Endothelial cell of umbilical vein (primary cell): ENCODE data around the gene PDE1A. TPM values are rescaled to one million over a fixed set of nuclear protein-coding genes. Genes with fewer than 3 reads are reported as not detected.

Experiments
- BruUV-seq: library from RNA; stranded (reverse); fragments of 400-500 nt; replicated peaks from 2 replicates; lab custom pipeline; 2021; lab: Mats Ljungman, UMichigan
- CTCF ChIA-PET: fragments of 300-600, 350-600 bp; sonication (Branson Sonifier 250); formaldehyde crosslinking; loops from one replicate; lab custom pipeline; 2021; ENCODE audit warnings: antibody characterized with exemption, inconsistent platforms; lab: Charles Lee
- POLR2A ChIA-PET: fragments of 300-600, 350-600 bp; sonication (Branson Sonifier 250); formaldehyde crosslinking; loops from one replicate; lab custom pipeline; 2021; ENCODE audit warnings: antibody characterized with exemption, inconsistent platforms; lab: Charles Lee
- DNase-seq: peaks from one replicate; pipeline ENCODE4 v3.0.0-alpha.2; 2011; ENCODE audit warnings: low read depth, low spot score
- FAIRE-seq: peaks from 2 replicates; lab custom pipeline; 2011; peaks lifted over from hg19 to GRCh38; lab: Jason Lieb, UNC
- H2AFZ ChIP-seq: 2 replicates; pipeline ENCODE4 v1.6.0; 2012; ENCODE audit warnings: low read depth, low read length, control low read depth, inconsistent platforms
- H3K27ac ChIP-seq: 2 replicates; pipeline ENCODE4 v1.5.1; 2011; ENCODE audit warnings: low read depth, mild to moderate bottlenecking, control low read depth, low read length, moderate library complexity; ENCODE audit not compliant: insufficient read depth
- H3K27me3 ChIP-seq, 2 experiments: 2 replicates each; pipeline versions ENCODE4 v1.6.0 to v1.6.1; 2011; ENCODE audit warnings: low read length in 2 of 2, mixed read lengths in 1 of 2; ENCODE audit not compliant: control insufficient read depth in 2 of 2, insufficient read depth in 2 of 2
- H3K36me3 ChIP-seq, 2 experiments: 2 replicates in 1 of 2; 3 replicates in 1 of 2; pipeline ENCODE4 v1.5.1; 2011; ENCODE audit warnings: low read length in 2 of 2, mild to moderate bottlenecking in 1 of 2, moderate library complexity in 1 of 2; ENCODE audit not compliant: control insufficient read depth in 2 of 2, insufficient read depth in 2 of 2; ENCODE audit errors: extremely low read depth in 1 of 2
- H3K4me1 ChIP-seq: 3 replicates; pipeline ENCODE4 v1.5.1; 2011; ENCODE audit warnings: mild to moderate bottlenecking, low read length; ENCODE audit not compliant: control insufficient read depth, insufficient read depth; ENCODE audit errors: extremely low read depth
- H3K4me2 ChIP-seq: 2 replicates; pipeline ENCODE4 v1.6.1; 2011; ENCODE audit warnings: low read length, control low read depth, mixed read lengths; ENCODE audit not compliant: insufficient read depth
- H3K4me3 ChIP-seq, 3 experiments: fragments of 200-600 bp in 1 of 3; sonication (generic), shearing (Covaris generic) in 1 of 3; replicated peaks in 1 of 3; 2 replicates each; pipeline ENCODE4 v1.5.1; 2011 to 2016; ENCODE audit warnings: control low read depth in 3 of 3, low read length in 3 of 3, mild to moderate bottlenecking in 2 of 3, inconsistent platforms in 1 of 3, low read depth in 1 of 3, moderate library complexity in 1 of 3; ENCODE audit not compliant: insufficient read depth in 1 of 3
- H3K79me2 ChIP-seq: 2 replicates; pipeline ENCODE4 v1.6.0; 2012; ENCODE audit warnings: low read length, inconsistent platforms; ENCODE audit not compliant: control insufficient read depth, insufficient read depth
- H3K9ac ChIP-seq: replicated peaks from 2 replicates; pipeline ENCODE3; 2011; ENCODE audit warnings: low read length, control low read depth; ENCODE audit not compliant: insufficient read depth; ENCODE audit errors: extremely low read depth
- H3K9me1 ChIP-seq: replicated peaks from 3 replicates; pipeline ENCODE4 v1.6.0; 2011; ENCODE audit warnings: mild to moderate bottlenecking, low read length; ENCODE audit not compliant: control insufficient read depth, insufficient read depth; ENCODE audit errors: extremely low read depth
- H3K9me3 ChIP-seq: replicated peaks from 2 replicates; pipeline ENCODE4 v1.5.1; 2012; ENCODE audit warnings: low read length, inconsistent platforms; ENCODE audit not compliant: control insufficient read depth, insufficient read depth
- H4K20me1 ChIP-seq: replicated peaks from 2 replicates; pipeline ENCODE3; 2011; ENCODE audit warnings: mild to moderate bottlenecking, low read length; ENCODE audit not compliant: control insufficient read depth, insufficient read depth; ENCODE audit errors: extremely low read depth
- CTCF ChIP-seq, 2 donors: IDR thresholded peaks; 1 replicate in 1 of 2; 2 replicates in 1 of 2; pipeline ENCODE4 v1.5.1; 2011; ENCODE audit warnings: low read length in 2 of 2, mild to moderate bottlenecking in 2 of 2, moderate library complexity in 2 of 2, control low read depth in 1 of 2, inconsistent platforms in 1 of 2, low read depth in 1 of 2; ENCODE audit not compliant: insufficient read depth in 1 of 2; ENCODE audit errors: extremely low read depth in 1 of 2
- EZH2 ChIP-seq: IDR thresholded peaks from 2 replicates; pipeline ENCODE4 v1.6.1; 2012; ENCODE audit warnings: borderline replicate concordance, low read depth, mild to moderate bottlenecking, moderate library complexity, low read length, inconsistent platforms; ENCODE audit not compliant: severe bottlenecking
- GATA2 ChIP-seq: IDR thresholded peaks from 2 replicates; pipeline ENCODE4 v1.7.0; 2011; ENCODE audit warnings: low read depth, mild to moderate bottlenecking, moderate library complexity, mixed read lengths, low read length; ENCODE audit not compliant: insufficient read length, insufficient read depth
- JUN ChIP-seq: IDR thresholded peaks from 2 replicates; pipeline ENCODE4 v1.6.1; 2011; ENCODE audit warnings: borderline replicate concordance, low read depth; ENCODE audit not compliant: insufficient read length, insufficient read depth
- MYC ChIP-seq: IDR thresholded peaks from one replicate; pipeline ENCODE4 v1.6.1; 2011; ENCODE audit warnings: mild to moderate bottlenecking, low read depth, low read length
- POLR2A ChIP-seq: IDR thresholded peaks from 2 replicates; pipeline ENCODE4 v1.6.1; 2012; ENCODE audit warnings: low read depth, mild to moderate bottlenecking, control low read depth, low read length
- POLR2AphosphoS5 ChIP-seq: IDR thresholded peaks from 2 replicates; pipeline ENCODE4 v1.6.1; 2012; ENCODE audit warnings: low read depth, mild to moderate bottlenecking, control low read depth, low read length, moderate library complexity; ENCODE audit not compliant: insufficient read depth
- dilution Hi-C: fragments of 300-500 bp; cut with MboI; formaldehyde crosslinking; loops from one replicate; pipeline ENCODE4 v1.15.0; 2019; ENCODE audit warnings: low sequenced_read_pairs; ENCODE audit not compliant: extremely low pct_ligation_motif_present
- intact Hi-C: fragments of 100-400 bp; cut with micrococcal nuclease; formaldehyde crosslinking; loops from one replicate; pipeline ENCODE4 v1.10.0; 2022
- polyA plus RNA-seq, 4 experiments: library from polyadenylated mRNA; depleted of rRNA in 3 of 4; stranded (reverse) in 3 of 4; unstranded in 1 of 4; fragments of >200 nt; gene quantifications; 2 replicates each; pipeline versions ENCODE4 v1.2.1 to v1.2.3, GENCODE V29; 2011 to 2012; ENCODE audit warnings: missing spikeins in 1 of 4
- total RNA-seq: library from RNA; stranded (reverse); gene quantifications from 2 replicates; pipeline ENCODE4 v1.2.3, GENCODE V29; 2021
- TF ChIP-seq, protein P1 (sequence below): IDR thresholded peaks from 2 replicates; pipeline ENCODE4 v1.6.1; 2011; ENCODE audit not compliant: insufficient read depth, insufficient read length

Gene PDE1A
- total and polyA plus RNA-seq, 2 donors (not counting 3 experiments of a cell fraction or from before 2014, with no cell fraction given) = 0.43 to 0.49 TPM

DNA sequence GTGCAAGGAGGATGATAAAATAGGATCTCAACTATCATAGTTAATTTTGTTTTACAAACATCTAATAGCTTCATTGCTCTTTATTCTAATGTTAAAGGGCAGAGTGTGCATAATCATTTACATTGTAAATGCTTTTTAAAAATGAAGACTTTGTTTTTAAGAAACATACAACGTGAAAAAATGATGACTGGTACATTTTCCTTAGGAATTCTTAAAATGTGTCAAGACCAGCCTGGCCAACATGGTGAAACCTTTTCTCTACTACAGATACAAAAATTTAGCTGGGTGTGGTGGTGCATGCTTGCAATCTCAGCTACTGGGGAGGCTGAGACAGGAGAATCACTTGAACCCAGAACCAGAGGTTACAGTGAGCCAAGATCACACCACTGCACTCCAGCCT is 179.0 kb downstream of the PDE1A start:
- dilution Hi-C loops (no loop called here), intact Hi-C loops (no loop called here)
- CTCF ChIA-PET = interaction anchor here (0.9 to 1.6 kb wide), 2 partner anchors 10 to 419 kb away, joined by 3 to 5 read pairs; no protein-coding TSS in a partner anchor
- DNase-seq (no peak), FAIRE-seq (no peak)
- Histone ChIP-seq H3K9me1 (no peaks in the 10 kb centered on the region), H2AFZ (no peak overlapping the region), H3K4me2 (no peak overlapping the region), H3K27me3 (no peaks in the 10 kb centered on the region), H4K20me1 (no peaks in the 10 kb centered on the region), H3K9me3 (no peaks in the 10 kb centered on the region), H3K9ac (no peak overlapping the region), H3K4me1 (no peaks in the 10 kb centered on the region), H3K4me3 (no peak overlapping the region), H3K36me3 (no peaks in the 10 kb centered on the region), H3K79me2 (no peaks in the 10 kb centered on the region), H3K27ac (no peak overlapping the region)
- POLR2A ChIA-PET = no interaction called here
- no peak for TF ChIP-seq POLR2A
- no peak for TF ChIP-seq JUN
- no peak for TF ChIP-seq GATA2
- no TSS peak for BruUV-seq

GRCh38 chr2:182245963-182246362 is 180.9 kb downstream of the PDE1A start:
- H3K9ac ChIP-seq = no peak overlapping the region
- CTCF ChIA-PET = interaction anchor here (1.3 kb wide), 1 partner anchor 10 kb away, joined by 3 read pairs; no protein-coding TSS in a partner anchor
- POLR2A ChIA-PET = interaction anchor here (0.7 kb wide), 1 partner anchor 849 kb away, joined by 6 read pairs; no protein-coding TSS in a partner anchor
- no peak overlapping the region for H3K4me2 ChIP-seq
- no peaks in the 10 kb centered on the region for H3K9me3 ChIP-seq
- TF ChIP-seq POLR2AphosphoS5 = no peak
- TF ChIP-seq GATA2 = no peak
- TF ChIP-seq JUN = no peak
- TF ChIP-seq MYC = no peak
- TF ChIP-seq, protein P1, sequence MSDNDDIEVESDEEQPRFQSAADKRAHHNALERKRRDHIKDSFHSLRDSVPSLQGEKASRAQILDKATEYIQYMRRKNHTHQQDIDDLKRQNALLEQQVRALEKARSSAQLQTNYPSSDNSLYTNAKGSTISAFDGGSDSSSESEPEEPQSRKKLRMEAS = no peak
- no peak for TF ChIP-seq EZH2
- no peak for TF ChIP-seq CTCF (IDR thresholded peaks at IDR 0.05; ENCODE audit: extremely low read depth in 1 of 2, insufficient read depth in 1 of 2, low read depth in 1 of 2, low read length in 2 of 2)
- peaks cover 2% of the 10 kb centered on the region for H3K4me1 ChIP-seq
- FAIRE-seq = no peak
- intact Hi-C loops = loop anchor here (1.0 kb wide), 1 partner anchor 91 kb away; no protein-coding TSS in a partner anchor
- H3K79me2 ChIP-seq = no peaks in the 10 kb centered on the region
- H3K36me3 ChIP-seq = no peaks in the 10 kb centered on the region
- H3K27ac ChIP-seq = no peak overlapping the region
- dilution Hi-C loops = no loop called here
- no peaks in the 10 kb centered on the region for H3K9me1 ChIP-seq
- no peaks in the 10 kb centered on the region for H4K20me1 ChIP-seq
- no peak overlapping the region for H2AFZ ChIP-seq
- DNase-seq = no peak
- H3K27me3 ChIP-seq = no peaks in the 10 kb centered on the region
- no peak overlapping the region for H3K4me3 ChIP-seq
- no TSS peak for BruUV-seq
